HAP-1 (cell line): ENCODE results near the gene FBXO33.

Experiments
- DNase-seq, 2 experiments: peaks; one replicate each; pipeline ENCODE4 v3.0.0-alpha.2; 2016 to 2020; ENCODE audit warnings: low spot score in 2 of 2
- H3K27me3 ChIP-seq: fragments of 250-450 bp; sonication (Bioruptor Pico); 2 replicates; pipeline ENCODE4 v1.5.1; 2020; ENCODE audit warnings: low read depth, mild to moderate bottlenecking, moderate library complexity
- H3K36me3 ChIP-seq: fragments of 250-450 bp; sonication (Bioruptor Pico); replicated peaks from 2 replicates; pipeline ENCODE4 v1.5.1; 2020; ENCODE audit warnings: mild to moderate bottlenecking
- H3K4me1 ChIP-seq: fragments of 250-450 bp; sonication (Bioruptor Pico); 2 replicates; pipeline ENCODE4 v1.5.1; 2020; ENCODE audit warnings: mild to moderate bottlenecking
- H3K4me3 ChIP-seq: fragments of 250-450 bp; sonication (Bioruptor Pico); 2 replicates; pipeline ENCODE4 v1.5.1; 2020; ENCODE audit warnings: mild to moderate bottlenecking, moderate library complexity
- H3K9me3 ChIP-seq: fragments of 250-450 bp; sonication (Bioruptor Pico); 2 replicates; pipeline ENCODE4 v1.5.1; 2020; ENCODE audit warnings: mild to moderate bottlenecking, moderate library complexity
- in situ Hi-C: fragments of 300-500 bp; cut with MboI; formaldehyde crosslinking; loops from 3 replicates; pipeline ENCODE4 v1.14.3; 2020; ENCODE audit warnings: low sequenced_read_pairs, inconsistent platforms, mixed read lengths

The FBXO33 gene, protein sequence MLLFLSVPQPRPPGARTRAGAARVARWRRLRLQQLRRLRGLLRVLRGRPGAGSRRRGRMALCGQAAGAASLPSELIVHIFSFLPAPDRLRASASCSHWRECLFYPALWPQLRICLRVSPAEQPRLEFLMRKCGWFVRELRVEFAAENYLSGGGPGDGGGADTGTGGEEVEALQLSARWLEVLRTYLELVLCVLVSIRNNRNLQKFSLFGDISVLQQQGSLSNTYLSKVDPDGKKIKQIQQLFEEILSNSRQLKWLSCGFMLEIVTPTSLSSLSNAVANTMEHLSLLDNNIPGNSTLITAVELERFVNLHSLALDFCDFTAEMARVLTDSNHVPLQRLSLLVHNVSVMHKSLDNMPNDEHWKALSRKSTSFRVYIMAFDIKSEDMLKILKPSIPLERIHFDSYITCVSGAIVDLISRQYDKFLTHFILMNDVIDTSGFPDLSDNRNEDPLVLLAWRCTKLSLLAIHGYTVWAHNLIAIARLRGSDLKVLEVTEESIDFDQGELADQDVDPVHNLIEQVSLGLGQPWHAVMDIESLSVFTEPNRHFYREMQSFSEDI

DNA sequence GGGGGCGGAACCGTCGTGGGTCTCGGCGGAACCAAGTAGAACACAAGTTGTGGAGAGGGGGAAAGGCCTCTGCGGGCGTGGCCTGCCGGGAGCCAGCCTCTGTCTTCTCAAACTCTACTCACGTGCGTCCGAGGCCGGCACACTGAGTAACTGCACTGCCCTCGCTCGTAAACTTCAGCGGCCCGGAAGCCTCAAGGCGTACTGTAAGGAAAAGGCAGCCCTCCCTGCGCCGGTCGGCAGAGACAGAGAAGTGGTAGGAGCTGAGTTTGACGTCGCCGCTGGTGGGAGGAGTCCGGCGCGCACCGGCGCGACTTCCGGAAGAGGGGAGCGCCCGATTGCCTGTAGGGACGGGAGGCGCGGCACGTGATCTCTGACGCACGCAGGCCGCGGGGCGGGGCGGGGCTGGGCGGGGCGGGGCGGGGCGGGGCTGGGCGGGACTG is at the start of gene FBXO33:
TSS of gene FBXO33 (minus strand) at position 255 of the 440 bp plus-strand sequence. CDS start 271 bp downstream, outside the sequence.
- in situ Hi-C loops, result no loop called here
- peaks cover 8% of the 10 kb centered on the region; the same call in 1 of the 2 replicates for H3K4me1 ChIP-seq
- DNase-seq, result peak; percentile 92 to 96

DNA sequence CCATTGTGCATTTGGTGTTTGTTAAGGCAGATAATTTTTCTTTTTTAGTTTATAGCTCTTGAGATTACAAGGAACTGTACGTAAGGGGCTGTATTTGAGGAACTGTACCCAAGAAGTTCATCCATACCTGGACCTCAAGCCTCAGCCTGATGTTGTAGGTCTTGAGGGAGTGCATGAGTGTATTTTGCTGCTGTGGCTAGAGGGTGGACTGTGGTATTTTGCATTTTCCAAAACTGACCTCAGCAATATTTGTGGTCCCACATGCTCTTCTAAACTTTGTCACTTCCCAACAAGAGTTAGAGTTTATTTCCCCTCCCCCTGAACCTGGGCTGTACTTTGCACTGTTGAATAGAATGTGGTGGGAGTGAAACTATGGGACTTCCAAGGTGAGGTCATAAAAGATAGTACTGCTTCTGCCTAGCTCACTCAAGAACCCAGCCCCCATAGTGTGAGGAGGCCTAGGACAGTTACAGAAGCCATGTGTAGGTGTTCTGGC is 42.2 kb upstream of the FBXO33 start:
- Histone ChIP-seq H3K4me3 (no peak overlapping the region), H3K4me1 (no peaks in the 10 kb centered on the region), H3K9me3 (no peaks in the 10 kb centered on the region), H3K36me3 (no peaks in the 10 kb centered on the region), H3K27me3 (no peaks in the 10 kb centered on the region)
- in situ Hi-C loops, result no loop called here
- DNase-seq, result no peak

More for the DNA sequence above, at the start of gene FBXO33:
- H3K4me3 ChIP-seq, result peak within 1 kb of the TSS; percentile 77
- H3K27me3 ChIP-seq, result no peaks in the 10 kb centered on the region
- H3K36me3 ChIP-seq, result no peaks in the 10 kb centered on the region
- H3K9me3 ChIP-seq, result no peaks in the 10 kb centered on the region

- H3K9me3 ChIP-seq, result no peaks in the 10 kb centered on the region
- no peaks in the 10 kb centered on the region for H3K4me1 ChIP-seq
- no peaks in the 10 kb centered on the region for H3K27me3 ChIP-seq
- H3K36me3 ChIP-seq, result no peaks in the 10 kb centered on the region
- no peak overlapping the region for H3K4me3 ChIP-seq
- in situ Hi-C loops, result no loop called here
- no peak for DNase-seq
Measured at GRCh38 chr14:39472078-39472477, 39.8 kb upstream of the FBXO33 start.

- peak; percentile 12 to 43 for DNase-seq
- Histone ChIP-seq H3K36me3 (no peaks in the 10 kb centered on the region), H3K27me3 (0 out of 2 replicates have a peak, but pooled peaks cover 6% of the 10 kb centered on the region), H3K9me3 (no peaks in the 10 kb centered on the region), H3K4me1 (no peaks in the 10 kb centered on the region), H3K4me3 (no peak overlapping the region)
- in situ Hi-C loops, result no loop called here
Measured at GRCh38 chr14:39469094-39469710, 37.0 kb upstream of the FBXO33 start.

- no peaks in the 10 kb centered on the region for H3K9me3 ChIP-seq
- H3K4me3 ChIP-seq, result no peak overlapping the region
- DNase-seq, result peak; percentile 49 to 69
- 0 out of 2 replicates have a peak, but pooled peaks cover 6% of the 10 kb centered on the region for H3K27me3 ChIP-seq
- in situ Hi-C loops, result no loop called here
- H3K4me1 ChIP-seq, result no peaks in the 10 kb centered on the region
- no peaks in the 10 kb centered on the region for H3K36me3 ChIP-seq
Measured at GRCh38 chr14:39467889-39468524, 35.8 kb upstream of the FBXO33 start.

GRCh38 chr14:39459795-39460478 is 27.7 kb upstream of the FBXO33 start:
- no peak overlapping the region for H3K4me3 ChIP-seq
- in situ Hi-C loops, result no loop called here
- no peak for DNase-seq
- H3K4me1 ChIP-seq, result no peaks in the 10 kb centered on the region
- H3K9me3 ChIP-seq, result no peaks in the 10 kb centered on the region
- H3K36me3 ChIP-seq, result no peaks in the 10 kb centered on the region
- H3K27me3 ChIP-seq, result 0 out of 2 replicates have a peak, but pooled peaks cover 5% of the 10 kb centered on the region

- no peak for DNase-seq
- no peak overlapping the region for H3K4me3 ChIP-seq
- H3K4me1 ChIP-seq, result no peaks in the 10 kb centered on the region
- H3K36me3 ChIP-seq, result no peaks in the 10 kb centered on the region
- H3K27me3 ChIP-seq, result no peaks in the 10 kb centered on the region
- in situ Hi-C loops, result no loop called here
- H3K9me3 ChIP-seq, result no peaks in the 10 kb centered on the region
Measured at GRCh38 chr14:39456702-39457250, 24.5 kb upstream of the FBXO33 start.

GRCh38 chr14:39454906-39455539 is 22.8 kb upstream of the FBXO33 start:
- H3K36me3 ChIP-seq, result no peaks in the 10 kb centered on the region
- no peaks in the 10 kb centered on the region for H3K27me3 ChIP-seq
- no peaks in the 10 kb centered on the region for H3K9me3 ChIP-seq
- in situ Hi-C loops, result no loop called here
- H3K4me3 ChIP-seq, result no peak overlapping the region
- no peaks in the 10 kb centered on the region for H3K4me1 ChIP-seq
- DNase-seq, result no peak

DNA sequence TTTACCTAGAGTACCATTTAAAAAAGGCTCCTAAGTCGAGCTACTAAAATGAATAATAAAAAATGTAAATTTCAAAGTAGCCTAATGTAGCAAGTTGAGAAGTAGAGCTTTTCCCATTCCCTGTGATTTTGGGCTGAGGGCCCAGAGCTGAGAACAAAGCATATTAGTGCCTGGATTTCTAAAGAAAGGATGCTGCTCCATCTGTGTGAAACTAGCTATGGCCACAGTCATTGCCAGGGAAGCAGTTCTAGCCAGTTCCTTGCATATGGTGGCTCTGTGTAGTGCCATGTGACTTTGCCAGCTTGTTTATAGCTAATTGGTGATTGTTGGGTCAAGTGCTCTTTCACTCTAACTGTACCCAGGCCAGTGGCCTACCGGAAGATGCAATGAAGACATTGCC is 20.4 kb upstream of the FBXO33 start:
- no peak for DNase-seq
- Histone ChIP-seq H3K27me3 (no peaks in the 10 kb centered on the region), H3K36me3 (no peaks in the 10 kb centered on the region), H3K4me1 (no peaks in the 10 kb centered on the region), H3K4me3 (no peak overlapping the region), H3K9me3 (no peaks in the 10 kb centered on the region)
- in situ Hi-C loops, result no loop called here

DNA sequence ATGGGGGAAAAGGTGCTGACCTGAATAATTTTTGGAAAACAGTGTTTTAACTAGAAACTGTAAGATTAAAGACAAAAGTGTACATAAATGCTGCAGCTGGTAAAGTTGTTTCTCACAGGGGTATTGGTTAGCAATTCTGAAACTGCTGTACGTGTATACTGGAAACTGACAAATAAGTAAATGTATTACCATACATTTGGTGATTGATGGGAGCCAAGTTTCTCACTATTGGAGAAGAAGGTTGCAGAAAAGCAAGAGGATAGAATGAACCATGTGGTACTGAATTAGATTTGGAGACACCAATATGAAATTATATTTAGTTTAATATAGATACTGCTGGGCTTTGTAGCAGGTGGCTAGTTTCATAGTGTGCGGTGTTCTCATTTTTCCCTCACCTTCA is 19.6 kb upstream of the FBXO33 start:
- in situ Hi-C loops, result no loop called here
- no peaks in the 10 kb centered on the region for H3K9me3 ChIP-seq
- DNase-seq, result no peak
- H3K4me3 ChIP-seq, result no peak overlapping the region
- no peaks in the 10 kb centered on the region for H3K4me1 ChIP-seq
- H3K27me3 ChIP-seq, result no peaks in the 10 kb centered on the region
- no peaks in the 10 kb centered on the region for H3K36me3 ChIP-seq

- Histone ChIP-seq H3K36me3 (no peaks in the 10 kb centered on the region), H3K27me3 (no peaks in the 10 kb centered on the region), H3K4me3 (no peak overlapping the region), H3K4me1 (no peaks in the 10 kb centered on the region), H3K9me3 (no peaks in the 10 kb centered on the region)
- no peak for DNase-seq
- in situ Hi-C loops, result no loop called here
Measured at GRCh38 chr14:39447175-39447661, 15.0 kb upstream of the FBXO33 start.

- H3K27me3 ChIP-seq, result no peaks in the 10 kb centered on the region
- no peak overlapping the region for H3K4me3 ChIP-seq
- no peaks in the 10 kb centered on the region for H3K36me3 ChIP-seq
- no peak for DNase-seq
- H3K9me3 ChIP-seq, result no peaks in the 10 kb centered on the region
- no peaks in the 10 kb centered on the region for H3K4me1 ChIP-seq
- in situ Hi-C loops, result no loop called here
Measured at GRCh38 chr14:39446131-39446744, 14.0 kb upstream of the FBXO33 start.
